Measurements from ENCODE around the gene UPF3B. TPM values are rescaled to one million over a fixed set of nuclear protein-coding genes. Genes with fewer than 3 reads are reported as not detected.
"Not testable (repeated sequence)": the region's sequence is repeated elsewhere in the genome, so short reads cannot be mapped to it uniquely, and the experiment has no call there.

UPF3B gene
- total RNA-seq, 2 donors from 2014 or later: 3.7 to 4.9 TPM

DNA sequence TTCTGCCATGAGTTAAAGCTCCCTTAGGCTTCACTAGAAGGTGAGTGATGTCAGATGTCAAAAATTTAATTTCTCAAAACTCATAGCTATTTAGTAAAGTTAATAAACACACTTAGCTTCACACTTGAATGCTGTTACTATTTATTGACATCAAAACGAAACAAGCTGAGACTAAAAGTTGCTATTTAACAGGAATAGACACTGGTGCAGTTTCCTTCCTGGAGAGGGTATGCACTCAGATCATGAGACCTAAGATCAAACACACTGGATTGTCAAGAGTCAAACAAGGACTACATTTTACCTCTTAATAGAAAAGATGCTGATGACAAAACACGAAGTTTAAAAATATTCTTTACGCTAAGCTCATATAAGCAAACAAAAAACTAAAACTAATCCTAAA lies 18.9 kb downstream of the UPF3B start:
- DNase-seq (ENCODE audit: low spot score): no peak
- H3K36me3 ChIP-seq: peaks cover 13% of the 10 kb centered on the region
- TF ChIP-seq, protein P1, sequence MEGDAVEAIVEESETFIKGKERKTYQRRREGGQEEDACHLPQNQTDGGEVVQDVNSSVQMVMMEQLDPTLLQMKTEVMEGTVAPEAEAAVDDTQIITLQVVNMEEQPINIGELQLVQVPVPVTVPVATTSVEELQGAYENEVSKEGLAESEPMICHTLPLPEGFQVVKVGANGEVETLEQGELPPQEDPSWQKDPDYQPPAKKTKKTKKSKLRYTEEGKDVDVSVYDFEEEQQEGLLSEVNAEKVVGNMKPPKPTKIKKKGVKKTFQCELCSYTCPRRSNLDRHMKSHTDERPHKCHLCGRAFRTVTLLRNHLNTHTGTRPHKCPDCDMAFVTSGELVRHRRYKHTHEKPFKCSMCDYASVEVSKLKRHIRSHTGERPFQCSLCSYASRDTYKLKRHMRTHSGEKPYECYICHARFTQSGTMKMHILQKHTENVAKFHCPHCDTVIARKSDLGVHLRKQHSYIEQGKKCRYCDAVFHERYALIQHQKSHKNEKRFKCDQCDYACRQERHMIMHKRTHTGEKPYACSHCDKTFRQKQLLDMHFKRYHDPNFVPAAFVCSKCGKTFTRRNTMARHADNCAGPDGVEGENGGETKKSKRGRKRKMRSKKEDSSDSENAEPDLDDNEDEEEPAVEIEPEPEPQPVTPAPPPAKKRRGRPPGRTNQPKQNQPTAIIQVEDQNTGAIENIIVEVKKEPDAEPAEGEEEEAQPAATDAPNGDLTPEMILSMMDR (IDR thresholded peaks at IDR 0.05): no peak
- no peak for ATAC-seq (ENCODE audit: insufficient number of reproducible peaks, low FRiP score, low read depth)
- H3K9me3 ChIP-seq: no peaks in the 10 kb centered on the region
- no peaks in the 10 kb centered on the region for H3K4me1 ChIP-seq (ENCODE audit: control insufficient read depth in 1 of 2, low read depth in 2 of 2)
- no peaks in the 10 kb centered on the region for H3K27me3 ChIP-seq (replicated peaks; ENCODE audit: insufficient read depth)
- H3K4me3 ChIP-seq: no peak overlapping the region
- H3K27ac ChIP-seq: no peak overlapping the region

DNA sequence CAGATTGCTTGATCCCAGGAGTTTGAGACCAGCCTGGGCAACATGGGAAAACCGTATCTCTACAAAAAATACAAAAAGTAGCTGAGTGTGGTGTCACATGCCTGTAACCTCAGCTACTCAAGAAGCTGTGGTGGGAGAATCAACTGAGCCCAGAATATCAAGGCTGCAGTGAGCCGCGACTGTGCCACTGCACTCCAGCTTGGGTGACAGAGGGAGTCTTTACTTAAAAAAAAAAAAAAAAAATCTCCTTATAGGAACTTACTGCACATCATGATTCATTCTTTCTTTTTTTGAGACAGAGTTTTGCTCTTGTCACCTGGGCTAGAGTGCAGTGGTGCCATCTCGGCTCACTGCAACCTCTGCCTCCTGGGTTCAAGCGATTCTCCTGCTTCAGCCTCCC lies 24.3 kb downstream of the UPF3B start:
- Histone ChIP-seq H3K4me3 (no peak overlapping the region), H3K9me3 (no peaks in the 10 kb centered on the region), H3K4me1 (ENCODE audit: control insufficient read depth in 1 of 2, low read depth in 2 of 2) (no peaks in the 10 kb centered on the region), H3K27ac (no peak overlapping the region), H3K27me3 (replicated peaks; ENCODE audit: insufficient read depth) (no peaks in the 10 kb centered on the region), H3K36me3 (no peaks in the 10 kb centered on the region)
- no peak for ATAC-seq (ENCODE audit: insufficient number of reproducible peaks, low FRiP score, low read depth)
- no peak for DNase-seq (ENCODE audit: low spot score)
- TF ChIP-seq, protein P1 (IDR thresholded peaks at IDR 0.05): no peak

GRCh38 chrX:119826399-119826959 lies 26.3 kb downstream of the UPF3B start:
- no peak overlapping the region for H3K4me3 ChIP-seq
- DNase-seq (ENCODE audit: low spot score) (no peak), ATAC-seq (ENCODE audit: insufficient number of reproducible peaks, low FRiP score, low read depth) (no peak)
- H3K27me3 ChIP-seq (replicated peaks; ENCODE audit: insufficient read depth): no peaks in the 10 kb centered on the region
- no peaks in the 10 kb centered on the region for H3K9me3 ChIP-seq
- H3K4me1 ChIP-seq (ENCODE audit: control insufficient read depth in 1 of 2, low read depth in 2 of 2): no peaks in the 10 kb centered on the region
- no peak overlapping the region for H3K27ac ChIP-seq
- TF ChIP-seq, protein P1 (IDR thresholded peaks at IDR 0.05): no peak
- no peaks in the 10 kb centered on the region for H3K36me3 ChIP-seq

DNA sequence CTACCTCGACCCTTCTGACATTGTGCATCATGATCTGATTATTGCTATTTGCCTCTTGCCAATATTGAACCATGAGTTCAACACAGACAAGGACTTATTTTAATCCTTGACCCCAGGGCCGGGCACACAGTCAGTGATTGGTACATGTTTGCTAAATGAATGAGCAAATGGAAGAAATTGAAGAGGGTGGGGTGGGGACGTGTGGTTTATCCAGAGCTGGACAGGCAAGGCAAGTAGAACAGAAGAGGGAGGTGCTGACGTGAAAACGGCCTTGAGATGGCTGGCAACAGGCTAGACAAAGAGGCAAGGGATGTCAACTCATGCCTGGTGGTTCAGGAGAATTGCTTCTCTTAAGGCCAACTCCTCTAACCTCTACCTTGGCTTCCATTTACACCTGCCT lies 28.5 kb downstream of the UPF3B start:
- DNase-seq (ENCODE audit: low spot score); H3K4me3 ChIP-seq; H3K36me3 ChIP-seq; H3K27ac ChIP-seq; ATAC-seq (ENCODE audit: insufficient number of reproducible peaks, low FRiP score, low read depth); H3K27me3 ChIP-seq (replicated peaks; ENCODE audit: insufficient read depth); H3K9me3 ChIP-seq; H3K4me1 ChIP-seq (ENCODE audit: control insufficient read depth in 1 of 2, low read depth in 2 of 2): not testable (repeated sequence)

GRCh38 chrX:119821703-119822102 lies 31.1 kb downstream of the UPF3B start:
- not testable (repeated sequence) for H3K9me3 ChIP-seq; ATAC-seq (ENCODE audit: insufficient number of reproducible peaks, low FRiP score, low read depth); H3K27me3 ChIP-seq (replicated peaks; ENCODE audit: insufficient read depth); H3K27ac ChIP-seq; H3K4me3 ChIP-seq; DNase-seq (ENCODE audit: low spot score); H3K4me1 ChIP-seq (ENCODE audit: control insufficient read depth in 1 of 2, low read depth in 2 of 2); H3K36me3 ChIP-seq

DNA sequence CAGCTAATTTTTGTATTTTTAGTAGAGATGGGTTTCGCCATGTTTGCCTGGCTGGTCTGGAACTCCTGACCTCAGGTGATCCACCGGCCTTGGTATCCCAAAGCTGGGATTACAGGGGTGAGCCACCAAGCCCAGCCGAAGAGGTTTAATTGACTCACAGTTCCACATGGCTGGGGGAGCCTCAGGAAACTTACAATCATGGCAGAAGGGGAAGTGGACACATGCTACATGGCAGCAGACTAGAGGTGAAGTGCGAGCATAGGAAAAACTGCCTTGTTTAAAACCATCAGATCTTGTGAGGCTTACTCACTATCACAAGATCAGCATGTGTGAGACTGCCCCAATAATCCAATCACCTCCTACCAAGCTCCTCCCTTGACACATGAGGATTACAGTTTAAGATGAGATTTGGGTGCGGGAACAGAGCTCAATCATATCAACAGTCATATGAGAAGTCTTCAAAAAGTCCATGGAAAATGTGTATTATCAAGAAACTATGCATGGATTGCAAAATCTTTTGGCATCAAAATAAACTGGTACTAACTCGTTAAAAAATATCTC lies 35.6 kb downstream of the UPF3B start:
- no peak for ATAC-seq (ENCODE audit: insufficient number of reproducible peaks, low FRiP score, low read depth)
- Histone ChIP-seq H3K27me3 (replicated peaks; ENCODE audit: insufficient read depth) (no peaks in the 10 kb centered on the region), H3K36me3 (no peaks in the 10 kb centered on the region), H3K4me3 (no peak overlapping the region), H3K9me3 (no peaks in the 10 kb centered on the region), H3K27ac (no peak overlapping the region), H3K4me1 (ENCODE audit: control insufficient read depth in 1 of 2, low read depth in 2 of 2) (no peaks in the 10 kb centered on the region)
- DNase-seq (ENCODE audit: low spot score): no peak
- TF ChIP-seq, protein P1 (IDR thresholded peaks at IDR 0.05): no peak
